Right lobe of liver (tissue), 4 donors: ENCODE results near the gene MYO1H.

ENCODE experiments used
- POLR2A ChIP-seq: fragments of 450-650 bp; IDR thresholded peaks from one replicate; pipeline ENCODE4 v1.6.1; 2017; ENCODE audit warnings: antibody characterized with exemption, mild to moderate bottlenecking
- TF ChIP-seq, protein P1 (sequence below), 4 donors: fragments of 200-600 bp in 3 of 4; fragments of 450-650 bp in 1 of 4; IDR thresholded peaks; one replicate each; pipeline versions ENCODE4 v1.5.1 to v1.8.0; 2016 to 2022; ENCODE audit warnings: antibody characterized with exemption in 4 of 4, mild to moderate bottlenecking in 2 of 4
- donor health status: DM: no; HTN: no; CAD: no.
- donor health status: DM: no; HTN: no; CAD: no.
- donor health status: DM: no; HTN: yes; CAD: no.

DNA sequence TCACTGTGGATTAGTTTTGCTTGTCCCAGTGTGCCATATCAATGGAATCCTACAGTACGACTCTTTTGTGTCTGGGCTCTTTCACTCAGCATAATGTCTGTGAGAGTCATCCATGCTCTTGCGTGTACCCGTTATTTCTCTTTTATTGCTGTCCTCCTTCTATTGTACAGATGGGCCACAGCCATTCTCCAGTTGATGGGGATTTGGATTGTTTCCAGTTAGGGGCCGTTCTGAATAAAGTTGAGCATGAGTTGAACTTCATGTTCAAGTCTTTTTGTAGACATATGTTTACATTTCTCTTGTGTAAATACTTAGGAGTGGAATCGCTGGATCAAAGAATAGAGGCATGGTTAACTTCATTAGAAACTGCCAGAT lies 38.3 kb downstream of the MYO1H start:
- no peak for TF ChIP-seq POLR2A
- TF ChIP-seq, protein P1, sequence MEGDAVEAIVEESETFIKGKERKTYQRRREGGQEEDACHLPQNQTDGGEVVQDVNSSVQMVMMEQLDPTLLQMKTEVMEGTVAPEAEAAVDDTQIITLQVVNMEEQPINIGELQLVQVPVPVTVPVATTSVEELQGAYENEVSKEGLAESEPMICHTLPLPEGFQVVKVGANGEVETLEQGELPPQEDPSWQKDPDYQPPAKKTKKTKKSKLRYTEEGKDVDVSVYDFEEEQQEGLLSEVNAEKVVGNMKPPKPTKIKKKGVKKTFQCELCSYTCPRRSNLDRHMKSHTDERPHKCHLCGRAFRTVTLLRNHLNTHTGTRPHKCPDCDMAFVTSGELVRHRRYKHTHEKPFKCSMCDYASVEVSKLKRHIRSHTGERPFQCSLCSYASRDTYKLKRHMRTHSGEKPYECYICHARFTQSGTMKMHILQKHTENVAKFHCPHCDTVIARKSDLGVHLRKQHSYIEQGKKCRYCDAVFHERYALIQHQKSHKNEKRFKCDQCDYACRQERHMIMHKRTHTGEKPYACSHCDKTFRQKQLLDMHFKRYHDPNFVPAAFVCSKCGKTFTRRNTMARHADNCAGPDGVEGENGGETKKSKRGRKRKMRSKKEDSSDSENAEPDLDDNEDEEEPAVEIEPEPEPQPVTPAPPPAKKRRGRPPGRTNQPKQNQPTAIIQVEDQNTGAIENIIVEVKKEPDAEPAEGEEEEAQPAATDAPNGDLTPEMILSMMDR (IDR thresholded peaks at IDR 0.05): no peak
